Heart right ventricle (tissue), 16 donors: ENCODE data around the gene AKAP9. TPM values are rescaled to one million over a fixed set of nuclear protein-coding genes. Genes with fewer than 3 reads are reported as not detected.

ENCODE experiments used
- ATAC-seq, 8 donors: fragments of 200-7000 bp; cut with Tn5 transposase; one replicate each; pipeline ENCODE4 v1.9.1; 2020; ENCODE audit warnings: mild to moderate bottlenecking in 8 of 8, moderate library complexity in 8 of 8, moderate number of reproducible peaks in 1 of 8
- DNase-seq, 2 donors: peaks; one replicate each; pipeline ENCODE4 v3.0.0-alpha.2; 2020
- H3K27ac ChIP-seq, 10 donors: fragments of 200-600 bp; sonication (generic) in 2 of 10; one replicate each; pipeline versions ENCODE4 v1.5.0 to v1.8.0; 2020 to 2022; ENCODE audit warnings: mild to moderate bottlenecking in 3 of 10
- H3K27me3 ChIP-seq, 7 donors: fragments of 200-600 bp; one replicate each; pipeline ENCODE4 v1.8.0; 2021 to 2022; ENCODE audit warnings: mild to moderate bottlenecking in 2 of 7
- H3K36me3 ChIP-seq, 9 donors: fragments of 200-600 bp; sonication (generic) in 1 of 9; one replicate each; pipeline versions ENCODE4 v1.5.0 to v1.8.0; 2020 to 2022; ENCODE audit warnings: mild to moderate bottlenecking in 2 of 9
- H3K4me1 ChIP-seq, 9 donors: fragments of 200-600 bp; sonication (generic) in 1 of 9; one replicate each; pipeline versions ENCODE4 v1.5.0 to v1.8.0; 2020 to 2022; ENCODE audit warnings: mild to moderate bottlenecking in 4 of 9
- H3K4me3 ChIP-seq, 10 donors: fragments of 200-600 bp; sonication (generic) in 2 of 10; one replicate each; pipeline versions ENCODE4 v1.5.0 to v1.8.0; 2020 to 2022; ENCODE audit warnings: mild to moderate bottlenecking in 7 of 10, moderate library complexity in 2 of 10
- H3K9me3 ChIP-seq, 11 donors: fragments of 200-600 bp in 10 of 11; sonication (generic) in 2 of 11; one replicate each; pipeline versions ENCODE4 v1.5.0 to v1.8.0; 2013 to 2022; ENCODE audit warnings: mild to moderate bottlenecking in 2 of 11, control low read depth in 1 of 11, moderate library complexity in 1 of 11
- CTCF ChIP-seq, 9 donors: fragments of 200-600 bp; sonication (generic) in 2 of 9; IDR thresholded peaks; one replicate each; pipeline versions ENCODE4 v1.5.0 to v1.8.0; 2021 to 2022; ENCODE audit warnings: antibody characterized with exemption in 9 of 9, mild to moderate bottlenecking in 5 of 9, moderate library complexity in 1 of 9
- WGBS, 2 donors: extraction: QIAGEN DNeasy Blood & Tissue Kit; methylation state at CpG; one replicate each; pipeline ENCODE4 v1.1.7; 2013; ENCODE audit warnings: inconsistent platforms in 1 of 2; 5-methylcytosine and 5-hydroxymethylcytosine counted together
- intact Hi-C, 10 donors: fragments of 100-400 bp; cut with DNase I; formaldehyde crosslinking; loops; one replicate each; pipeline versions ENCODE4 v1.11.1 to v1.14.2; 2022
- polyA plus RNA-seq, 2 donors: library from polyadenylated mRNA; stranded (reverse); fragments of 200-250 nt; gene quantifications; one replicate each; pipeline ENCODE4 v1.2.3, GENCODE V29; 2013
- total RNA-seq, 10 donors: library from RNA; stranded (reverse); fragmentation: NEBNext Ultra II Directional in 3 of 10; extraction: Animal tissue kit (Norgen Biotek cat#: 25700) in 3 of 10; gene quantifications; one replicate each; pipeline versions ENCODE4 v1.2.1 to v1.2.4, GENCODE V29; 2021 to 2023
- donor health status: Arrhythmogenic right ventricular cardiomyopathy.
- donor health status: ischemic (EF 13 %, LVEDD 7.1; RV severe dilation, severe dysfunction).
- donor health status: healthy with polysubstance abuse.
- donor health status: DM: no; HTN: yes; CAD: no.
- donor health status: DM: no; HTN: no; CAD: no.
- donor health status: ischemic (EF 25% LVEDD 6.9; RV normal size, moderate dysfunction).
- donor health status: ischemic (EF 25% LVEDD 5.7; RV mildly dilated, moderate dysfunction).
- donor health status: healthy.
- donor health status: DM: yes; HTN: yes; CAD: no.
- donor health status: Ischemic cardiomyopathy.
- donor health status: ischemic (EF 35%, LVEDD 5.7; RV mildly dilated, moderate dysfunction).
- donor health status: nonischemic (EF 11% LVEDD 7.7; RV severe dilation, severe dysfunction).
- donor health status: DM: yes; HTN: yes; CAD: no.
- donor health status: PGD.
- donor health status: ischemic (EF 29% LVEDD 5.4; RV normal size, mild dysfunction).
- donor health status: nonischemic (EF 23%, LVEDD 6.1; RV moderate dilation, normal function).

Gene AKAP9
- total and polyA plus RNA-seq, 12 donors: 5.9 to 62.3 (median 49.2) TPM

- Histone ChIP-seq H3K9me3 (no peaks in the 10 kb centered on the region), H3K4me3 (no peak overlapping the region), H3K27me3 (no peaks in the 10 kb centered on the region), H3K4me1 (peaks cover 0 to 53% (median 33%) of the 10 kb centered on the region in 9 donors), H3K36me3 (peaks cover 0 to 5% (median 0%) of the 10 kb centered on the region in 9 donors), H3K27ac (no peak overlapping the region)
- 39 to 41% methylated on average over 2 of the region's 2 CpGs for WGBS, 2 donors
- intact Hi-C loops: loop anchor here in 1 of 10 donors (10.0 kb wide), 1 partner anchor 109 kb away; no protein-coding TSS in a partner anchor
- DNase-seq: no peak
- no peak for TF ChIP-seq CTCF (IDR thresholded peaks at IDR 0.05)
- ATAC-seq: no peak
Measured at GRCh38 chr7:91945476-91945875, 4.8 kb downstream of the AKAP9 start.

- no peak overlapping the region for H3K4me3 ChIP-seq
- no peaks in the 10 kb centered on the region for H3K9me3 ChIP-seq
- no peaks in the 10 kb centered on the region for H3K27me3 ChIP-seq
- H3K27ac ChIP-seq: no peak overlapping the region
- 70 to 79% methylated on average over 3 of the region's 3 CpGs for WGBS, 2 donors
- intact Hi-C loops: loop anchor here in 1 of 10 donors (10.0 kb wide), 1 partner anchor 108 kb away; no protein-coding TSS in a partner anchor
- peaks cover 0 to 54% (median 33%) of the 10 kb centered on the region in 9 donors for H3K4me1 ChIP-seq
- TF ChIP-seq CTCF (IDR thresholded peaks at IDR 0.05): no peak
- H3K36me3 ChIP-seq: peaks cover 0 to 5% (median 0%) of the 10 kb centered on the region in 9 donors
- DNase-seq (no peak), ATAC-seq (no peak)
Measured at GRCh38 chr7:91946549-91946948, 5.9 kb downstream of the AKAP9 start.

DNA sequence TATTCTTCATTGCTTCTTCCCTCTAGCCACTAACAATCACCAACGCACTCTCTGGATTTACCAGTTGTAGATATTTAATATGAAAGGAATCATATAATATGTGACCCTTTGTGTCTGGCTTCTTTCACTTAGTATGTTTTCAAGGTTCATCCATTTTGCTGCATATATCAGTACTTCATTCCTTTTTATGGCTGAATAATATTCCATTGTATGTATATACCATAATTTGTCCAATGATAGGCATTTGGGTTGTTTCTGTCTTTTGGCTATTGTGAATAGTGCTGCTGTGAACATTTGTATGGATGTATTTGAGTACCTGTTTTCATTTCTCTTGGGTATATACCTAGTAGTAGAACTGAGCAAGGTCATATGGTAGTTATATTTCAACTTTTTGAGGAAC lies 7.3 kb downstream of the AKAP9 start:
- intact Hi-C loops: loop anchor here in 1 of 10 donors (10.0 kb wide), 1 partner anchor 107 kb away; no protein-coding TSS in a partner anchor
- Histone ChIP-seq H3K27me3 (no peaks in the 10 kb centered on the region), H3K36me3 (peaks cover 0 to 9% (median 0%) of the 10 kb centered on the region in 9 donors), H3K27ac (no peak overlapping the region), H3K4me1 (peaks cover 0 to 41% (median 22%) of the 10 kb centered on the region in 9 donors), H3K9me3 (no peaks in the 10 kb centered on the region), H3K4me3 (no peak overlapping the region)
- no peak for ATAC-seq
- TF ChIP-seq CTCF (IDR thresholded peaks at IDR 0.05): no peak
- WGBS, 2 donors: 98 to 100% methylated on average over 1 of the region's 1 CpG
- no peak for DNase-seq

GRCh38 chr7:91949221-91950009 lies 8.8 kb downstream of the AKAP9 start:
- Histone ChIP-seq H3K27me3 (no peaks in the 10 kb centered on the region), H3K4me3 (no peak overlapping the region), H3K36me3 (peaks cover 0 to 9% (median 0%) of the 10 kb centered on the region in 9 donors), H3K27ac (no peak overlapping the region), H3K9me3 (no peaks in the 10 kb centered on the region), H3K4me1 (peaks cover 0 to 30% (median 13%) of the 10 kb centered on the region in 9 donors)
- no peak for ATAC-seq
- intact Hi-C loops: loop anchor here in 2 of 10 donors (10.0 kb wide), 2 partner anchors 95 to 105 kb away; no protein-coding TSS in a partner anchor
- DNase-seq: no peak
- no peak for TF ChIP-seq CTCF (IDR thresholded peaks at IDR 0.05)
- 74 to 84% methylated on average over 1 of the region's 1 CpG for WGBS, 2 donors
